Stimulated activated CD4-positive, alpha-beta T cell treated with anti-CD3 and anti-CD28 coated beads, Interleukin-4, amount 100 ng/mL, for 1 hour (primary cell): ENCODE data around the gene DUSP7.
"Not testable (repeated sequence)": the region's sequence is repeated elsewhere in the genome, so short reads cannot be mapped to it uniquely, and the experiment has no call there.

ENCODE experiments used
- DNase-seq: peaks from one replicate; pipeline ENCODE4 v3.0.0-alpha.2; 2020

The DUSP7 gene

DNA sequence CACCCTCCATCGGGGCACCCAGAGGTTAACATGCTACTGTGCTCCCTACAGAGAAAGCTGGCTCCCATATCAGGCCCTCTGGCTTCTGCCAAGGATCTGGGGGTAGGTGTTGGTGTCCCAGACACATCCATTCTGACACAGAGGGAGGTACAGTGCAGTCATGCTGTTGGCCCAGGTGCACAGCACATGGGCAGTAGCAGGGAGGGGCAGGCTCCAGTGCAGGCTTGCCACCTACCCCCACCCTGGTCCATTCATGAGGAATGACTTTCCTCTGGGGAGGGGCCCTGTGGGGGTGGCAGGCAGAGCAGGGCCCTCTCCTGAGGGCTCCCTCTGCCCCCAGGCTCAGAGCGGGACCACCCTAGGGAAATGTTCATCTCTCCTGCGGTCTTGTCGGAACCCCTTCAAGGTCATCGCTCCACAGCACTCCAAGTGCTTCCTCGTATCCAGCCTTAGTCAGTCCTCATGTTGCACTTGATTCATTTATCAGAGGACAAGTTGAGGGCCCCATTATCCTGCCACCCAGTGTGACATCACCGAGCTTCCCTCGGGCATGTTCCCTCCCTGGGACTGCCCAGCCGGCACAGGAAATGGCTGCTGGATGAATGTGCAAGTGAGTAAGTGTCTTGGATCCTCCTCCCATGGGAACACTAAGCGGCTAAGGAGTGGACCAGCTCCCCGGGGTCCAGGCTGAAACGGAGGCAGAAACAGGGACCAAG, 10.0 kb downstream of the DUSP7 start:
- DNase-seq: no peak

DNA sequence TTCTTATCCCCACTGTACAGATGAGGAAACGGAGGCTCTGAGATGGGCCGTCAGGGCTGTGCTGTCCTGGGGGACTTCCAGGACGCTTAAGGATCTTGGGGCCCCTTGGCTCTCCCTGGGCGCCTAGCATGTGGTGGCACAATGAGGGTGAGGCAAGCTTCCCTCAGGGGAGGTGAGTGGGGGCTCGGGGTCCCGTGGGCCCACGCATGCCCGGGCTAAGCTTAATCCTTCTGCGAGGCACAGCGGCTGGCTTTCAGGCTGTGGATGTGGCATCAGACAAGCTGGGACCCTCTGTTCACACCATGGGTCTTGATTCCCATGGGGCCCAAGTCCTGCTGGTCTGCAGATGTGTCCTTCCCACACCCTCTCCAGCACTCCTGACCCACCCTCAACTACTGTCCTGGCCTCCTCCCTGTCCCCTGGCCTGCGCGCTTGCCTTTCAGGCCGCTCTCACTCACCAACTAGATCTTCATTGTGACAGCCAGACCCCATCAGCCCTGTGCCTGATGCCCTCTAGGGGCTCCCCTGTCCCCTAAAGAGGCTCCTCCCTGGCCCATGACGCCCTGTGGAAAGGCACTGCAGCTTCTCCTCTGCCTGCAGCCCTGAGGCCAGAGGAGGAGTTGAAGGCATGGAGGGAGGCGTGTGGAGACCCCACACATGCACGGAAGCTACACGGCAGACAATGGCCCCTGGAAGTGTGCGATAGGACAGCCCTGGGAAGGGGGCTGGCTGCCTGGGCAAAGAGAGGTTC, 11.3 kb downstream of the DUSP7 start:
- DNase-seq: no peak

DNA sequence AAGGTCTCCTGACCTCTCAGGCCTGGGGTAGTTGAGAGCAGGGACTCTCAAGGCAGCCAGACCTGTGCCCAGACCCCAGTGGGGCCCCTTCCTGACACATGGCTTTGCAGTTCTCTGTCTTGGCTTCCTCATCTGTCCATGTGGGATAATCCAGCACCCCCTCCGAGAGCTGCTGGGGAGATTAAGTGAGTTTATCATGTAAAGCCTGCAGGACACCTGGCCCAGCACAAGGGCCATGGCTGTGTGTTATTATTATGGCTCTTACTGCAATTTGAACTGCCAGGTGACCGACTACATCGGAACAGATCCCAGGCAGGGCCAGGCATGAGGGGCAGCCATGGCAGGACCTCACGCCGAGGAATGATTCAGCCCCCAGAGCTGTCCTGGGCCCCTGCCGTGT, 12.6 kb downstream of the DUSP7 start:
- DNase-seq: no peak

DNA sequence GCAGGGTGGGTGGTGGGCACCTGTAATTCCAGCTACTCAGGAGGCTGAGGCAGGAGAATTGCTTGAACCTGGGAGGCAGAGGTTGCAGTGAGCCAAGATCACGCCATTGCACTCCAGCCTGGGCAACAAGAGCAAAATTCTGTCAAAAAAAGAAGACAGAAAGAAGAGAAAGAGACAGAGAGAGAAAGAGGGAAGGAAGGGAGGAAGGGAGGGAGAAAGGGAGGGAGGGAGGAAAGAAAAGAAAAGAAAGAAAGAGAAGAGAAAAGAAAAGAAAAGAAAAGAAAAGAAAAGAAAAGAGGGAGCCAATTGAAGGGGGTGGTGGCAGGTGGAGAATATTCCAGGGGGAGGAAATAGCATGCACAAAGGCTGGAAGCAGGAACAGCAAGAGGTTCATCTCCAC, 13.3 kb downstream of the DUSP7 start:
- not testable (repeated sequence) for DNase-seq

DNA sequence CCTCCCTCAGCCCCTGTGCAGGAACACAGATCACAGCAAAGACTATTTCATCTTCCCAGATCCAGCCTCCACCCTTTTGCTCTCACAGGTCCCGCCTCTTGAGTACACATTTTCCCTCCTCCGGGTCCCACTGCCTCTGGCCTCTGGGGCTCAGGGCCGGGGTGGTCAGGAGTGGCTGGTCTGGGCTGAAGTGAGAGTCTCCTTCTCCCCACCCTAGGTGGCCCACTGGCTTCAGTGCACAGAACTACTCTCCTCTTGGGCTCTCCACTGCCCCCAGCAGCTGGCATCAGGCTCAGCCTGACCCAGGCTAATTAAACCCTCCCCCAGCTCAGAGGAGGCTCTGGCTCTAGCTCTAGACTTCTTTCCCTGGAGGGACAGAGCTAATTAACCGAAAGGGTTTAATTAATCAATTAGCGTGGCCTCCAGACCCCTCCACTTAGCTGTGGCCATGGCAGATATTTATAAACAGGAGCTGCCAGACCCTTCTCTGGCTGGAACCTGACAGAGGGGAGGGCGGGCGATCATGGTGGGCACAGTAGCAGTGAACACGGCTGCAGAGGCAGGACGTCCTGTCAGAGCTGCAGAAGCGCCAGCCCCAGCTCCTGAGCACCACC, 15.1 kb downstream of the DUSP7 start:
- no peak for DNase-seq

DNA sequence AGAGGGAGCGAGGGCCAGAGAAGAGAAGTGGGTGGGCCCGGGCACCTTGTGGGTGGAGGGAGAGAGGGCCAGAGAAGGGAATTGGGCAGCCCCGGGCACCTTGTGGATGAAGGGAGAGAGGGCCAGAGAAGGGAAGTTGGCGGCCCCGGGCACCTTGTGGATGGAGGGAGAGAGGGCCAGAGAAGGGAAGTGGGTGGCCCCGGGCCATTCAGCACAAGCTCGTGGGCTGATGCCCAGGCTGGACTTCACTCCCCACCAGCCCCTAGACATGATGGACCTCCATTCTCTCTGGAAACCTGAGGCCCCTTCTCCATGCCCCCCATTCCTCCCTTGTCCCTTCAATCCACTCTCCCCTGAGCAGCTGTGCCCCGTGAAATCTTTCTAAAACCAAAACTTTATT, 15.8 kb downstream of the DUSP7 start:
- no peak for DNase-seq

DNA sequence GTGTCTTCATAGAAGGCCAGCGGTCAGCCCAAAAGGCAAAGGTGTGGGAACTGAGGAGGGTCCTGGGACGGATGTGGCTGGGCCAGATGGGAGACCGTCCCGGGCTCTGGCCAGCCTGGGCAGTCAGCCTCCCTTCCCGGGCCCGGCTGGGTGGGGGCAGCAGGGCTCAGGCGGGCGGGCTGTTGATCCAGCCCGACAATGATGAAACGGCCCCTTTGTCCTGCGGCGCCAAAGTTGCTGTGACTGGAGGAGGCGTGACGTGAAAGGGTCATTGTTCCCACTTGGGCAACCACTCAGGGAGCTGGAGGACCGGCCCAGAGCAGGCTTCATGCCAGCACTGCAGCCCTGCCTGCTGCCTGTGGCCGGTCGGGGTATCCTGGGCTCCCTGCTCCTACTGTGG, 16.5 kb downstream of the DUSP7 start:
- DNase-seq: no peak

DNA sequence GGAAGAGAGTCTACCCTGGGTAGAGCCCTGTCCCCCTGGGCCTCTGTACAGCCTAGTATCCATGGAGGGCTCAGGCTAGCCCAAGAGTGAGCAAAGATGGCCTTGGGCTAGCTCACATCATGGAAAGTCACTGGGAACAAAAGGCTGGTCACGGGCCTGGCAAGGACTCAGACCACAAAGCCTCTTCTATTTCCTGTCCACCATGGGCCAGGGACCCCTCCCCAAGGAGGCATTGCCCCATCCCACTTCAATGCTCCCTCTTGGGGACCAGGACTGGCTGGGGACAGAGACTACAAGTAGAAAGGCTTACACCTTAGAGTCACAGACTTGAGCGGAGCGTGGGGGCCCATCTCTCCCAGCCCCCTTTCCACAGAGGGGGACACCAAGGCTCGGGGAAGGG, 16.9 kb downstream of the DUSP7 start:
- no peak for DNase-seq

DNA sequence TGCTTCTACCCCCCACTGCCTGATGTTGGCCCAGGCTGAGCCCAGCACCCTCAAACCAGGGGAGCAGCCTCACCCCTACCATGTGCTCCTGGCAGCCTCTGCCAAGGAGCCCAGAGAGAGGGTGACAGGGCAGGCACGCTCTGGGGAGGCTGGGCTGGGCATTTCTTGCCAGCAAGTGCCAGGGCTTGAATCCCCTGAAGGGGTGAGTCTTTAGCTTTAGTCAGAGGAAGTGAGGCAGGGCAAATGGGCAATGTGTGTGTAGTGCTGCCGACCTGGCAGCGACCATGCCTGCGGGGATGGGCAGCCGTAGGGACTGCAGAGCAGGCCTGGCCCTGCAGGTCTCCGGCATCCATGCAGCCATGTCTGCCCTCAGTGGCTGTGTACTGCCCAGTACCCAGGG, 18.1 kb downstream of the DUSP7 start:
- DNase-seq: no peak

DNA sequence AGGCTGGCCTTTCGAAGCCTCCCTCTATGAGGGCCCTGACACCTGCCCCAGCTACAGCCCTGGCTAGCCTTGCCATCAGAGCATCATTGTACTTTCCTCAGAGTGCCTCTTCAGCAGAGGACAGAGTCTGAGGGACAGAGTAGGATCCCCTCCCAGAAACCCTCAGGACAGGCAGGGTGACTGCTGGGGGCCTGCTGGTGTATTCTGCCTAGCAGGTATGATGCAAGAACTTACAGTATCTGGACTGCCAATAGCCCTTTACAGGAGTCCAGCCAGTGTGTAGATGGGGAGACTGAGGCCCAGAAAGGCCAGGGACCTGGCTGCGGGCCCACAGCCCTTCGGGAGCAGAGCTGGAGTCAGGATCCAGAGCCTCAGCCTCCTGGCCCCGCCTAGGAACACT, 19.1 kb downstream of the DUSP7 start:
- DNase-seq: no peak

DNA sequence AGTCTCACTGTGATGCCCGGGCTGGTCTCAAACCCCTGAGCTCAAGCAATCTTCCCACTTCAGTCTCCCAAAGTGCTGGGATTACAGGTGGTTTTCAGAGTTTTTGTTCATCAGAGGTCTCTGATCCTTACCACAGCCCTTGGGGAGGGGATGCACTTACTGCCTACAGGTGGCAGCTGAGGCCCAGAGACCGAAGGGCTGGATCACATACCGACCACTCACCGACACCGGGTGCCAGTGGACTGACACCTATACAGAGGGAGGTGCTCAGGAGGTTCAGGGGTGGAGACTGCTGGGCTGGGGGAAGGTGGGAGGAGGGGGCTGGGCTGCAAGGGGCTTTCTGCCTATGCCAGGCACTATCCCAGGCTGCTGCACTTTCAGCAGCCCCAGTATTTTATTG, 19.5 kb downstream of the DUSP7 start:
- no peak for DNase-seq

DNA sequence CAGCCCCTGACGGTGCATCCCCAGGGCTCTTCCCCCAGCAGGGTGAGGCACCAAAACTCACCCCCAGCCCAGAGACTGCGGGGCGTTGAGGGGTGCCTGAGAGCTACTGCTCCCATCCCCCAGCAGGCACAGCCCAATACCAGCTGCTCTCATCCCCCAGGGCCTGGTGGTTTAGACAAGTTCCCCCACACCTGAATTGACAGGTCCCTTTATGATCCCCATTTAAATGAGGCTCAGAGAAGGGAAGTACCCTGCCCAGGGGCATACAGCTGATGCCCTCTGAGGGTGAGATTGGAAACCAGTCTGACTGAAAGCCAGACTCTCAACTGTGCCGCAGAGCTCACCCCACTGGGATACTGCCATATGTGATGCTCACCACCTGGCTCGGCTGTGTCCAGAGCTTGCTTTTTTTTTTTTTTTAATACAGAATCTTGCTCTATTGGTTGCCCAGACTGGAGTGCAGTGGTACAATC, 20.1 kb downstream of the DUSP7 start:
- DNase-seq: no peak

DNA sequence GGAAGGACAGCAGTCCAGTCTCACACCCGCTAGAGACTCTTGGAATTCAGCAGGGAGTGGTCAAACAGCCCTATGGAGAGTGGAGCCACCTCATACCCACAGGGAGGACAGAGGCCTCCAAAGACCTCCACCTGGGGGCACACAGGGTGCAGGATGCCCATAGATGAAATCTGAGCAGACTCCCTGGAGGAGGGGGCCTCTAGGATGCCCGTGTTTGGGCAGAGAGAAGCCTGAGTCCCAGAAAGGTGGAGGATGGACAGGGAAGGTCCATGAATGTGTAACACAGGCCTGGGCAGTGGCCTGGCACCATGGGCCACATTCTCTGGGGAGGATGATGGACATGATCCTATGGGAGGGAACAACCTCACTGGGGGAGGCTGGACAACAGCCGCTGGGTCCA, 21.7 kb downstream of the DUSP7 start:
- no peak for DNase-seq

DNA sequence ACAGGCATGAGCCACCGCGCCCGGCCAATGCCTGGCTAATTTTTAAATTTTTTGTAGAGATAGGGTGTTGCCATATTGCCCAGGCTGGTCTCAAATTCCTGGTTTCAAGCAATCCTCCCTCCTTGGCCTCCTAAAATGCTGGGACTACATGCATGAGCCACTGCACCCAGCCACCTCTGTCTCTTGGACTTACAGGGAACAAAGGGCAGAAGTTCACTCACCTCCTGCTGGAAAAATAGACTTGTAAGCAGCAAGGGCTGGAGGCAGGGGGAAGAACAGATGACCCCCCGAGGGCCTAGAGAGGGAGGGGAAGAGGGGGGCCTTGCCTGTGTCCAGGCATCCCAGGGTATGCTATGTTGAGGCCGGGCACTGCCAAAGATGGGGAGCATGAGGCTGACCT, 22.2 kb downstream of the DUSP7 start:
- no peak for DNase-seq

DNA sequence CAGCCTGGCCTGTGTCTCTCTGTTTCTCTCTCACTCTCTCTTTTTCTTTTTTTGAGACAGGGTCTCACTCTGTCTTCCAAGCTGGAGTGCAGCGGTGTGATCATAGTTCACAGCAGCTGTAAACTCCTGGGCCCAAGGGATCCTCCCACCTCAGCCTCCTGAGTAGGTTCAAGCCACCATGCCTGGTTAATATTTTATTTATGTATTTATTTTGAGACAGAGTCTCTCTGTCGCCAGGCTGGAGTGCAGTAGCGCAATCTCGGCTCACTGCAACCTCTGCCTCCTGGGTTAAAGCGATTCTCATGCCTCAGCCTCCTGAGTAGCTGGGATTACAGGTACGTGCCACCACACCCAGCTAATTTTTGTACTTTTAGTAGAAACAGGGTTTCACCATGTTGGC, 22.6 kb downstream of the DUSP7 start:
- DNase-seq: not testable (repeated sequence)

DNA sequence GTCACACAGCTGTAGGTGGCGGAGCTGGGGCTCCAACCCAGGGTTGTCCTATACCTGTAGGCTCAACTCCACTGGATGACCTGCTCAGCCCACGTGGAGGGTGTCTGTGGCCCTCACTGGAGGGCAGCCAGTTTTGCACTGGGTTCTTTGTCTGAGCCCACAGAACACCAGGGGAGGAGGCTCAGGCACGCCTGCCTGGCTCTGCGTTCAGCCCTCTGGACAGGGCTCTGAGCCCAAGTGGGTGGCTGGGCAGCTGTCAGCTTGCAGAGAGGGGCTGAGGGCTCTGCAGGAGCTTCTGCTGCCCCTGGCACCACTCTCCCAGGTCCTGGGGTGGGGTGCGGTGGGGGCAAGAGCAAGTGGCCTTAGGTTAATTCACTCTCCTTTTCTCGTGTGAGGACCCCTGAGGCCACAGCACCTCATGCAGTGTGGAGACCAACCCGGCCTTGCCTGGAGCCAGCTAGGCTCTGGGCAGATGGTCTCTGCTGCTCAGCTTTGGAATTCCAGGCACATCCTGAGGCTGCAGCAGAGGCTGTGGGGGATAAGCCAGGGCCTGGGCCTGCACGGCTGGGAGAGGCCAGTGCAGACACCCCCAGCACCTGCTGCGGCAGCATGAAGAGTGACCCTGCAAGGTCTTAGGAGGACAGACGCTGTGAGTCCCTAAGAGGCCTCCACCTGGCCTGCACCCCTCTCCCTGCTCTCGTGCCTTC, 23.5 kb downstream of the DUSP7 start:
- no peak for DNase-seq

DNA sequence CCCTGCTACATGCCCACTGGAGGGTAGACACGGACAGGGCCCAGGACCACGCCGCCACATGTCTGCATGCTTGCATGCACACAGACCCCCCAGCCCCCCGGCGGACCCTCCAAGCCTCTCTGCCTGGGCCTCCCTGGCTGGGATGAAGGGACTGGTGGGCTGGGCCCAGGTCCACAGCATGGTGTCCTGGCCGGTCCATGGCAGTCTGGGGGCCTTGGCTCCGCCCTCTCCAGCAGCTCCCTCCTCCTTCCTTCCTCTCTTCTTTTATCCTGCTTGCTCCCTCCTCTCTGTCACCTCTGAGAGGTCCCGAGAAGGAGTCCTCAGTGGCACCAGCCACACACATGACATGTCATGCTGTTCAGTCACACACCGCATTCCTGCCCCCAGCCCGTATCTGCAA, 24.5 kb downstream of the DUSP7 start:
- DNase-seq: no peak

DNA sequence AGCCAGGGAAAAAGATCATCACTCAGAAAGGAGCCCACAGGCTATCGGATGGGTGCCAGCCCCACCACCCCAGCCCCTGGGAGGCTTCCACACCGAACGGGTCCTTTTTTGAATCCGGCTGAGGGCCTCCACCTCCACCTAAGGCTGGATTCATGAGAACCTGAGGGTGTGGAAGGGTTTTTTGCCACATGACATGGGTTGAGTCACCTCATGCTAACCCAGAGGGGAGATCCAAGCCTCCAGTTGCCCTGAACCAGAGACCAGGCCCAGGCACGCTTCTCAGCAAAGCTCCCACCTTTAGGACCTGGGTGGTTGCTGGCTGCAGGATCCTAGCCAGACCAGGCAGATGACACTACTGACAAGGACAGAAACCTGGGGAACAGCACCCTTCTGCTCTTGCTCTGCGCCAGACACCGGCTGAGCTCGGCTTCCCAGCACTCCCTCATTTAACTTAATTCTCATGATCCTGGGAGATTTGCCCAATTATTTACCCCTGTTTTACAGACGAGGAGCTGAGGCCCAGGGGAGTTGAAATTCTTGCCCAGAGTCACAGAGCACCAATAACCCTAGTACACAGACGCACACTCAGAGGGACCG, 25.6 kb downstream of the DUSP7 start:
- no peak for DNase-seq

DNA sequence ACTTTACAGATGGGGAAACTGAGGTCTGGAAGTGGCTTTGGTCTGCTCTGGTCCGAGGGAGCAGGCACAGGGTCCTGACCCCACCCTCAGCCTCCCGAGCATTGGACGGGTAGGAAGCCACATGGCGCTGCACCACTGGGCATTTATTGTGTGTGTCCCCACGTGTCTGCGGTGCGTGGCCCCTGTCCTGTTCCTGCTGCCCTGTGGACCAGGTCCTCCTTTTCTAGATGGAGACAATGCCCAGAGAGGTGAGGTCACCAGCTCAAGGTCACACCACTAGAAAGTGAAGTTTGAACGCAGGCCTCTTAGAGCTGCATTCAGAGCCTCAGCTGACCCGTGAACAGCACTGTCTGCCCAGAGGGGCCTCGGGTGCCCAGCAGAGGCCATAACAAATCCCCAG, 26.8 kb downstream of the DUSP7 start:
- no peak for DNase-seq

DNA sequence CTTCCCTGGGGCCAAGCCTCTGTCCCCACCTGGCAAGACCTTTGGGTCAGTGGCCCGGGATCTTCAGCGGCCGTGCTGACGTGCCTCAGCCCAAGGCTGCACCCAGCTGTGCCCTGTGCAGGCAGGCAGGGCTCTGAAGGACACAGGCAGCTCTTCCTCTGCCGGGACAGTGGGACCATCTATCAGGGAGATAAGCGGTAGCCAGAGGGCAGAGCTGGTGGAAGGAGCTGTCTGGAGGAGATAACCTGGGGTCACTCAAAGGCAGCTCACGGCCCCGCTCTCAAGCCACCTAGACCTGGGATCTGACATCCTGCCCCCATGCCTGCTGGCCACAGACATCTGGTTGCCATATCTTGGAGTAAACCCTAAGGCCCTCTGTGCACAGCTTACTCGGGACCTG, 27.3 kb downstream of the DUSP7 start:
- no peak for DNase-seq

DNA sequence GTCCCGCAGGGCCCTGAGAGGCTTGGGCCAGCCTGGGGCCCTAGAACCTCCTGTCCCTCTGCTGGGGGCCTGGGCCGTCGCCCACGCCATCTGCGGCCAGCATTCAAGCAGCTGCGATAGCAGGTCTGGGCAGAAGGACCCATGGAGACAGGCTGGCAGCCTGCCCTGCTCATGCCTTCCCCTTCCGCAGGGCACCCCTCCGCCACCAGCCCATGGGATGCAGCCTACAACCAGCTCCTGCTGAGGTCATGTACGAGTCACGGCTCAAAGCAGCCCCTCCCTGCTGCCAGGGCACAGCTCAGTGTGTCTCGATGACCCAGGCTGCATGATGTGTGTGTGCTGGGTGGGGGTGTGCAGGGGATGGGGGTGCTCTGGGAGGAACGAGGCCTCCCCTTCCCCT, 27.8 kb downstream of the DUSP7 start:
- DNase-seq: no peak

DNA sequence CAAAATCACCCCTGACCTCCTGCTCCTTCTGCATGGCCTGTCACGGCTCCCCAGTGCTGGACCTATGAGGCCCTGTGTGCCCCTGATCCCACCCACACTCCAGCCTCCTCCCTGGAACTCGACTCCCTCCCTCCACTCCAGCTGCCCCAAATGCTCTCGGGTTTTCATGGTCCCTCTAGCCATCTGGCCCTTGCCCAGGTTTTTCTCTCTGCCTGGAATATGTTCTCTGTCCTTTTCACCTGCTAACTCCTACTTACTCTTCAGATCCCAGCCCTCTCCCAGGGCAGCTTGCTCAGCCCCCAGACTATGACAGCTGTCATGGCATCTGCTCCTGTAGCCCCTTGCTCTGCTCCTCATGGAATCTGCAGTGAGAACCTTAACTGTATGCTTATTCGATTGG, 30.3 kb downstream of the DUSP7 start:
- no peak for DNase-seq

DNA sequence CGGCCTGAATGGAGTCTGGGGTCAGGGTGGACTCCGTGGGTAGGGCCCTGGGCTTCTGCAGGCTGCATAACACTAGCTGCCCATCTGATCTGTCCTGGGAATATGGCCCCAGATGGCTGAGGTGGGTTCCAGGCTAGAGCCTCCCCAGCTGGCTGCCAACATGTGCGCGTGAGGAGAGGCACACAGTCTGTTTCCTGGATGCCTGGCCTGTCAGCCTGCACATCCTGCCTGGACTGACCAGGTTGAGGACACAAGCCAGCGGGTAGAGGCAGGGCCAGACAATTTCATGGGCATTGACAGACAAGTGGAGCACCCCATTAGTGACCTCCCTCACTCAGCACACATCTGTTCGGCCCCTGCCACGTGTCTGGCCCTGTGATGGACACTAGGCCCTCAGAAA, 30.9 kb downstream of the DUSP7 start:
- no peak for DNase-seq
